Fibroblast of mammary gland (primary cell): ENCODE data around the gene THRA.

Experiments used
- DNase-seq: peaks from one replicate; pipeline ENCODE4 v3.0.0-alpha.2; 2010; ENCODE audit warnings: low read depth
- H3K4me3 ChIP-seq: 2 replicates; pipeline ENCODE4 v1.5.1; 2011; ENCODE audit warnings: low read depth, mild to moderate bottlenecking, low read length, moderate library complexity; ENCODE audit not compliant: control insufficient read depth
- TF ChIP-seq, protein P1 (sequence below): conservative IDR thresholded peaks from 2 replicates; pipeline ENCODE4 v1.5.1; 2011; ENCODE audit warnings: low read depth, low read length, inconsistent platforms; ENCODE audit not compliant: control insufficient read depth, insufficient read depth

The THRA gene

GRCh38 chr17:40023590-40024292, 39.0 kb upstream of the THRA start:
- no peak overlapping the region for H3K4me3 ChIP-seq
- TF ChIP-seq, protein P1, sequence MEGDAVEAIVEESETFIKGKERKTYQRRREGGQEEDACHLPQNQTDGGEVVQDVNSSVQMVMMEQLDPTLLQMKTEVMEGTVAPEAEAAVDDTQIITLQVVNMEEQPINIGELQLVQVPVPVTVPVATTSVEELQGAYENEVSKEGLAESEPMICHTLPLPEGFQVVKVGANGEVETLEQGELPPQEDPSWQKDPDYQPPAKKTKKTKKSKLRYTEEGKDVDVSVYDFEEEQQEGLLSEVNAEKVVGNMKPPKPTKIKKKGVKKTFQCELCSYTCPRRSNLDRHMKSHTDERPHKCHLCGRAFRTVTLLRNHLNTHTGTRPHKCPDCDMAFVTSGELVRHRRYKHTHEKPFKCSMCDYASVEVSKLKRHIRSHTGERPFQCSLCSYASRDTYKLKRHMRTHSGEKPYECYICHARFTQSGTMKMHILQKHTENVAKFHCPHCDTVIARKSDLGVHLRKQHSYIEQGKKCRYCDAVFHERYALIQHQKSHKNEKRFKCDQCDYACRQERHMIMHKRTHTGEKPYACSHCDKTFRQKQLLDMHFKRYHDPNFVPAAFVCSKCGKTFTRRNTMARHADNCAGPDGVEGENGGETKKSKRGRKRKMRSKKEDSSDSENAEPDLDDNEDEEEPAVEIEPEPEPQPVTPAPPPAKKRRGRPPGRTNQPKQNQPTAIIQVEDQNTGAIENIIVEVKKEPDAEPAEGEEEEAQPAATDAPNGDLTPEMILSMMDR: no peak
- peak; percentile 62 for DNase-seq

DNA sequence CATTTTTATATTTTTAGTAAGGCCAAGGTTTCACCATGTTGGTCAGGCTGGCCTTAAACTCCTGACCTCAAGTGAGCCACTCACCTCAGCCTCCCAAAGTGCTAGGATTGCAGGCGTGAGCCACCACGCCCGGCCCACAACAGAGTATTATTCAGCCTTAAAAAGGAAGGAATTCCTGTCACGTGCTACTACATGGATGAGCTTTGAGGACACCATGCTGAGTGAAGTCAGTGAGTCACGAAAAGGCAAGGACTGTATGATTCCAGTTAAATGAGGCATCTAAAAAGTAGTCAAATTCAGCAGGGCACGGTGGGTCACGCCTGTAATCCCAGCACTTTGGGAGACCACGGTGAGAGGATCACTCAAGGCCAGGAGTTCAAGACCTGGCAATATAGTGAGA, 37.9 kb upstream of the THRA start:
- peak; percentile 87 for DNase-seq
- TF ChIP-seq, protein P1: no peak
- H3K4me3 ChIP-seq: no peak overlapping the region

- DNase-seq: no peak
- TF ChIP-seq, protein P1: no peak
- H3K4me3 ChIP-seq: no peak overlapping the region
Observed at GRCh38 chr17:40025559-40025958, 37.2 kb upstream of the THRA start.

- H3K4me3 ChIP-seq: no peak overlapping the region
- TF ChIP-seq, protein P1: no peak
- peak; percentile 57 for DNase-seq
Observed at GRCh38 chr17:40025991-40026815, 36.6 kb upstream of the THRA start.

GRCh38 chr17:40026816-40027613, 35.8 kb upstream of the THRA start:
- H3K4me3 ChIP-seq: no peak overlapping the region
- TF ChIP-seq, protein P1: peak; percentile 88
- peak; percentile 87 for DNase-seq

DNA sequence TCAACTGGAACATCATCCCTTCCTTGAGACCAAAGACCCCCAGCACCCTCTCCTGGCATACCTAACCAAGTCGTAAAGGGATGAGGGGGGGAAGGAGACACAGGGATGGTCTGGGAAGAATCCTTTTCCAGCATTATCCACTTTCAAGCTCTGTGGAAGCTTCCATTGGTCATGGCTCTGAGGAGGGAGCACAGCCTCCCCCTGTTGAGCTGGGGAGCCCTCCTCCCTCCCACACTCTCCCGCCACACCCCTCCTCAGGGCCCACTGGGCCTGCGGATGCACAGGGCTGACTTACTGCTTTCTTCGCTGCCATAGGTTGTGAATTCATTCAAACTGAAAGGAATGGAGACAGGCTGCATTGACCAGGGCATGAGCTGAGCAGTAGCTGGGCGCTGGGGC, 35.2 kb upstream of the THRA start:
- DNase-seq: no peak
- no peak overlapping the region for H3K4me3 ChIP-seq
- TF ChIP-seq, protein P1: no peak
